GM06990 (cell line): Measurements from ENCODE around the gene CEACAM5.
"Not testable (repeated sequence)": the region's sequence is repeated elsewhere in the genome, so short reads cannot be mapped to it uniquely, and the experiment has no call there.

Source experiments
- DNase-seq: peaks from one replicate; pipeline ENCODE4 v3.0.0-alpha.2; 2011; ENCODE audit not compliant: insufficient read length; ENCODE audit errors: extremely low read depth
- H3K27me3 ChIP-seq: replicated peaks from 2 replicates; pipeline ENCODE4 v1.6.0; 2011; ENCODE audit warnings: low read length; ENCODE audit not compliant: control insufficient read depth, insufficient read depth
- H3K36me3 ChIP-seq: 2 replicates; pipeline ENCODE4 v1.5.1; 2011; ENCODE audit warnings: low read length; ENCODE audit not compliant: control insufficient read depth, insufficient read depth
- H3K4me3 ChIP-seq: replicated peaks from 2 replicates; pipeline ENCODE4 v1.5.1; 2011; ENCODE audit warnings: low read depth, mild to moderate bottlenecking, control low read depth, low read length
- TF ChIP-seq, protein P1 (sequence below): IDR thresholded peaks from 2 replicates; pipeline ENCODE4 v1.5.1; 2011; ENCODE audit warnings: low read length, control low read depth, mild to moderate bottlenecking, inconsistent platforms; ENCODE audit not compliant: insufficient read depth, poor library complexity, severe bottlenecking

The CEACAM5 gene

DNA sequence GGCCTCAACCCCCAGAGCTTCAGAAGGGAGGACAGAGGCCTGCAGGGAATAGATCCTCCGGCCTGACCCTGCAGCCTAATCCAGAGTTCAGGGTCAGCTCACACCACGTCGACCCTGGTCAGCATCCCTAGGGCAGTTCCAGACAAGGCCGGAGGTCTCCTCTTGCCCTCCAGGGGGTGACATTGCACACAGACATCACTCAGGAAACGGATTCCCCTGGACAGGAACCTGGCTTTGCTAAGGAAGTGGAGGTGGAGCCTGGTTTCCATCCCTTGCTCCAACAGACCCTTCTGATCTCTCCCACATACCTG lies 969 bp upstream of the CEACAM5 start:
- DNase-seq, result no peak
- TF ChIP-seq, protein P1, sequence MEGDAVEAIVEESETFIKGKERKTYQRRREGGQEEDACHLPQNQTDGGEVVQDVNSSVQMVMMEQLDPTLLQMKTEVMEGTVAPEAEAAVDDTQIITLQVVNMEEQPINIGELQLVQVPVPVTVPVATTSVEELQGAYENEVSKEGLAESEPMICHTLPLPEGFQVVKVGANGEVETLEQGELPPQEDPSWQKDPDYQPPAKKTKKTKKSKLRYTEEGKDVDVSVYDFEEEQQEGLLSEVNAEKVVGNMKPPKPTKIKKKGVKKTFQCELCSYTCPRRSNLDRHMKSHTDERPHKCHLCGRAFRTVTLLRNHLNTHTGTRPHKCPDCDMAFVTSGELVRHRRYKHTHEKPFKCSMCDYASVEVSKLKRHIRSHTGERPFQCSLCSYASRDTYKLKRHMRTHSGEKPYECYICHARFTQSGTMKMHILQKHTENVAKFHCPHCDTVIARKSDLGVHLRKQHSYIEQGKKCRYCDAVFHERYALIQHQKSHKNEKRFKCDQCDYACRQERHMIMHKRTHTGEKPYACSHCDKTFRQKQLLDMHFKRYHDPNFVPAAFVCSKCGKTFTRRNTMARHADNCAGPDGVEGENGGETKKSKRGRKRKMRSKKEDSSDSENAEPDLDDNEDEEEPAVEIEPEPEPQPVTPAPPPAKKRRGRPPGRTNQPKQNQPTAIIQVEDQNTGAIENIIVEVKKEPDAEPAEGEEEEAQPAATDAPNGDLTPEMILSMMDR, result no peak
- no peak overlapping the region for H3K4me3 ChIP-seq
- no peaks in the 10 kb centered on the region for H3K36me3 ChIP-seq
- H3K27me3 ChIP-seq, result peaks cover 8% of the 10 kb centered on the region

- Histone ChIP-seq H3K36me3 (no peaks in the 10 kb centered on the region), H3K4me3 (no peak overlapping the region), H3K27me3 (peaks cover 8% of the 10 kb centered on the region)
- DNase-seq, result no peak
- TF ChIP-seq, protein P1, result no peak
Measured at GRCh38 chr19:41707871-41708371, 505 bp upstream of the CEACAM5 start.

GRCh38 chr19:41709516-41709915 lies 1.1 kb downstream of the CEACAM5 start:
- H3K27me3 ChIP-seq, result not testable (repeated sequence)

DNA sequence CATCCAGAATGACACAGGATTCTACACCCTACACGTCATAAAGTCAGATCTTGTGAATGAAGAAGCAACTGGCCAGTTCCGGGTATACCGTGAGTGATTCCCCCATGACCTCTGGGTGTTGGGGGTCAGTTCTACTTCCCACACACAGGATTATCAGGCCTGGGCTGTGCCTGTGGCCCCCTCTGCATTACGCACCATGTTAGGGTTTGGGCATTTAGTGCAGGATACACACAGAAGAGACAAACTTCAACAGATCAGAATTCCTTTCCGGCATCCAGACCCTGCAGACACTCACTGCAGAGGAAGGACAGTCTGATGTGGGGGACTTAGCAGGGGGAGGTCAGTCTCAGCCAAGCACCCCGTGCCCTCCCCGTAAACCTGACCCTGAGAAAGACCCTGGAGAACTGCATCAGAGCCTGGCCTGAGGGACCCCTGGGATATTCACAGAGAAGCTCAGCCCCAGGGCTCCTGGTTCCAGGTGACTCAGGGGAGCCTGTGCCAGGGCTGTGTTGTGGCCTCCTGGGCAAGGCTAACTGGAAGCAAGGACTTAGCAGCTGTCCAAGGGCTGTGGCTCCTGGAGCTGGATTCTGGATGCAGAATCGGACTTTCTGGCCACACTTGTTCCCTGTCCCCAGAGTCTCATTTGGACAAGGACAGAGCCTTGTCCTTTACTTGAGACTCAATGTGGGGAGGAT lies 1.7 kb downstream of the CEACAM5 start:
- no peak for DNase-seq
- no peaks in the 10 kb centered on the region for H3K36me3 ChIP-seq
- TF ChIP-seq, protein P1, result no peak
- peaks cover 6% of the 10 kb centered on the region for H3K27me3 ChIP-seq
- H3K4me3 ChIP-seq, result no peak overlapping the region

More at GRCh38 chr19:41709516-41709915, 1.1 kb downstream of the CEACAM5 start:
- H3K36me3 ChIP-seq, H3K4me3 ChIP-seq, DNase-seq: not testable (repeated sequence)

DNA sequence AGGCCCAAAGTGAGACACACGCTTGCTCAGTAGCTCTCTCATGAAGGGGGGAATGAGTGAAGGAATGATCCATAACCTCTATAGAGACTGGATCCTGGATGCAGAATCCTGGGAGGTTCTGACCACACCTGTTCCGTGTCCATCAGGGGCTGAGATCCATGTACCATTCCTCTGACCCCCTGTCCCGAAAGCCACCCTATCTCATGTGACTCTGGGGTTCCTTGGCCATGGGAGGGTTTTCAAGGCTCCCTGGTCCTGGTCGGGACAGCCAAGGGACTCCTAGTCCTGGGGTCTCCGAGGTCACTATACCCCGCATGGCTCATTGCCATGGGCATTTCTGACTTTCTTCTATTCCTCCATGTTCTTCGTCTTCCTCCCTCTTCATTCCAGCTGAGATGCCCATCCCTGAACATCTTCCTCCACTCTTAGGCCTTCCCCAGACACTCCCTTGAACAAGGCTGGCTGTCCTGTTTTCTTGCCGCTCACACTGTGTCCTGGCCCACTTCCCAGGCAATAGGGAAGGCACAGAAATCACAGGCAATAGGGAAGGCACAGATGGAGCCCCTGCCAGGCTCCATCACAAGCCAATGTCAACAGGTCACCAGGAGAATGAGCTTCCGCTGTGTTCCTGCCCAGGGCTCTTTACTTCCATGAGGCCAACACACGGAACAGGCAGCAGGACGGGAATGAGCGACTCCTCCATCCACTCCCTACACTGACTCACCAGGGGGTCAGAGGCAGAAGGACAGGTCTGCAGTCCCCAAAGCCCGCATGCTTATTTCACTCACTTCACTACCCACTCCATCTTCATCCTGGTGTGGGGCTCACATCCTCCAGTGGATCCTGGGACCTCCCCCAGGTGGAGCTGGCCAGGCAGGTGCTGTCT lies 3.2 kb downstream of the CEACAM5 start:
- TF ChIP-seq, protein P1, result no peak
- no peak for DNase-seq
- Histone ChIP-seq H3K27me3 (peaks cover 6% of the 10 kb centered on the region), H3K36me3 (no peaks in the 10 kb centered on the region), H3K4me3 (no peak overlapping the region)

- H3K27me3 ChIP-seq, result peaks cover 6% of the 10 kb centered on the region
- H3K36me3 ChIP-seq, result no peaks in the 10 kb centered on the region
- TF ChIP-seq, protein P1, result no peak
- H3K4me3 ChIP-seq, result no peak overlapping the region
- no peak for DNase-seq
Measured at GRCh38 chr19:41714598-41714997, 6.2 kb downstream of the CEACAM5 start.
